Nucleus accumbens (tissue), 56 donors: Measurements from ENCODE around the gene IMPA2.
"Not testable (repeated sequence)": the region's sequence is repeated elsewhere in the genome, so short reads cannot be mapped to it uniquely, and the experiment has no call there.

Source experiments
- DNase-seq, 56 donors: peaks; one replicate each; lab custom pipeline; 2025; lab: John Stamatoyannopoulos, UW

Gene IMPA2

DNA sequence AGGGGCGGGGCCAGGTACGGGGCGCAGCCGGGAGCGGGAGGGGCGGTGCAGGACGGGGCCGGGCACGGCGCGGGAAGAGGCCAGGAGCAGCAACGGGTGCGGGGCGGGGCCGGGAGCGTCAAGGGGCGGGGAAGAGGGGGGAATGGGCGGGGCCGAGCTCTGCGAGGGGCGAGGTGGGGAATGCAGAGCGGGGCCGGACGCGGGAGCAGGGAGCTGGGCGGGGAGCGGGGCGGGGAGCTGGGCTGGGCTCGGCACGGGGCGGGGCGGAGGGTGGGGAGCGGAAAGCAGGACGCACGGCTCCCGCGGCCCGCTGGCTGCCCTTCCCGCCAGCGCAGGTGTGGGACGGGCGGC, at the start of gene IMPA2:
Gene IMPA2 (plus strand): TSS at position 316 of the 351 bp plus-strand sequence. CDS start 163 bp downstream, outside the sequence.
- DNase-seq: peak in 33 of 56 donors; percentile 69 to 93 (median 88)

- DNase-seq: no peak
Measured at GRCh38 chr18:11932393-11932792, 48.9 kb upstream of the IMPA2 start.

DNA sequence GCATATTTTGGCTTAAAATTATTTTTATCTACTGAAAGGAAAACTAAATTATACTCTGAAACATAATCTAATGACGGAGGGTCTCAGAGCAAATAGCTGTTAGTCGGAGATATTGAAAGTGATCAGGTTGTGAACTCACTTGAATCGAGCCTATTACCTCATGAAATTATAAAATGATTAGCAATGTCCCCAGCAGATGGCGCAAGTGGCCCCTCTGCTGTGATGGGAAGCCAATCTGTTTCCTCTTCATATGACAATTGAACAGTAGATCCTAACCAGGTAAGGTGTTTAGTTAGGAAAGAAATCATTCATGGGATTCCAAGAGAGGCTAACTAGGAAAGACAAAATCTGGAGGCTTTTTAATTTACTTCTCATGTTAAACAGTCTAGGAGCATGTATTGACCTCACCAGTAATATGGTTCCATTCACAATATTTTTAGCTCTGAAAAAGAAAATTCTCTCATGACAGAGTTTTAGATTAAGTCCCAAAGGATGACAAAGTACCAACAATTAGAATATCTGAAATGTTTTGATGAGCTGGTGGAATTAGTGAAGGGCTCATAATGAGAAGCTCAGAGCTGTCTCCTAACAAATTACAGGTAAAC, 43.3 kb upstream of the IMPA2 start:
- peak in 45 of 56 donors; percentile 1 to 88 (median 33) for DNase-seq

- no peak for DNase-seq
Measured at GRCh38 chr18:11940956-11941355, 40.4 kb upstream of the IMPA2 start.

DNA sequence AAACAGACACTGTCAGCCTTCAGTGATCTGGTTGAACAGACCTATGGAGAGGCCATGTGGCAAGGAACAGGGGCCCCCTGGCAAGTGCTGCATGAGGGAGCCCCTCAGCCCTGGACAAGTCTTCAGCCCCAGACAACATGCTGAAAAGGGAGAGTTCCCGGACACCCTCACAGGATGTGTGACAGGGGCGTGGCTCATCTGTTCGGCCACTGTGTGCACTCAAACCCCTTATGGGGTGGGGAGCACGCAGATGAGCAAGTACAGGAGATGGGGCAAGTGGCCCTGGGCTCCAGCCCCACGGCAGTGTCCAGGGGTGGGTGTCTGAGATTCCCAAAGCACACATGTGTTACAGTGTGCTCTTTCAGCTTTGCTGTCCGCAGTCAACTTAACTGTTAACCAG, 37.8 kb upstream of the IMPA2 start:
- DNase-seq: no peak

- no peak for DNase-seq
Measured at GRCh38 chr18:11944252-11944651, 37.1 kb upstream of the IMPA2 start.

GRCh38 chr18:11944786-11945185, 36.5 kb upstream of the IMPA2 start:
- no peak for DNase-seq

DNA sequence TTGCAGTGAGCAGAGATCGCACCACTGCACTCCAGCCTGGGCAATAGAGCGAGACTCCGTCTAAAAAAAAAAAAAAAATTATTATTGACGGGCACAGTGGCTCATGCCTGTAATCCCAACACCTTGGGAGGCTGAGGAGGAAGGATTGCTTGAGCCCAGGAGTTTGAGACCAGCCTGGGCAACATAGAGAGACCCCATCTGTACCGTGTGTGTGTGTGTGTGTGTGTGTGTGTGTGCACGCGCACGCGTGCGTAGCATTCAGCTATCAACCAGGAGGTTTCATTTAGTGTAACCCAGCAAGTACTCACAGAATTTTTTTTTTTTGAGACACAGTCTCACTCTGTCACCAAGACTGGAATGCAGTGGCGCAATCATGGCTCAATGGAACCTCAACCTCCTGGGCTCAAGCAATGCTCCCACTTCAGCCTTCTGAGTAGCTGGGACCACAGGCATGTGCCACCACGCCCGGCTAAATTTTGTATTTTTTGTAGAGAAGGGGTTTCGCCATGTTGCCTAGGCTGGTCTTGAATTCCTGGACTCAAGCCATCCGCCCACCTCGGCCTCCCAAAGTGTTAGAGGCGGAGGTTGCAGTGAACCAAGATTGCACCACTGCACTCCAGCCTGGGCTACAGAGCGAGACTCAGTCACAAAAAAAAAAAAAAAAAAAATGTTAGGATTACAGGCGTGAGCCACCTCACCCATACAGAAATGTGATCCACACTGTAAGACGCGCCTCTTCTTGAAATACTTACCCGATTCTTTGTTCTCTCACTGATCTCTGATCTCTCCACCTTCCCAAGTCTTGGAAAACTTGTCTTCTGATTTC, 35.3 kb upstream of the IMPA2 start:
- not testable (repeated sequence) for DNase-seq

DNA sequence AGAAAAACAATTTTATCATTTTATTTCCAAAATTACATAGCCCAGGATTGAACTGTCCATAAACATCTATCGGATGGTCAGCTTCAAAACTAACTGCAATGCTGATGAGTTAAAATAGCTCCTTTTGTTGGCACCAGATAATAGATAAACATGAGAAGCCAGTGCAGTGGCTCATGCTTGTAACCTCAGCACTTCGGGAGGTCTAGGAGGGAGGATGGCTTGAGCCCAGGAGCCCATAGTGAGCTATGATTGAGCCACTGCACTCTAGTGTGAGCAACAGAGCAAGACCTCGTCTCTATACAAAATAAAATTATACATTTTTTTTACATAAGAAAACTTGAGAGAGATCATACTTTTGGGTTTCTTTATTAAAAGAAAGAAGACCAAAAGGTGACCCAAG, 34.6 kb upstream of the IMPA2 start:
- DNase-seq: no peak

DNA sequence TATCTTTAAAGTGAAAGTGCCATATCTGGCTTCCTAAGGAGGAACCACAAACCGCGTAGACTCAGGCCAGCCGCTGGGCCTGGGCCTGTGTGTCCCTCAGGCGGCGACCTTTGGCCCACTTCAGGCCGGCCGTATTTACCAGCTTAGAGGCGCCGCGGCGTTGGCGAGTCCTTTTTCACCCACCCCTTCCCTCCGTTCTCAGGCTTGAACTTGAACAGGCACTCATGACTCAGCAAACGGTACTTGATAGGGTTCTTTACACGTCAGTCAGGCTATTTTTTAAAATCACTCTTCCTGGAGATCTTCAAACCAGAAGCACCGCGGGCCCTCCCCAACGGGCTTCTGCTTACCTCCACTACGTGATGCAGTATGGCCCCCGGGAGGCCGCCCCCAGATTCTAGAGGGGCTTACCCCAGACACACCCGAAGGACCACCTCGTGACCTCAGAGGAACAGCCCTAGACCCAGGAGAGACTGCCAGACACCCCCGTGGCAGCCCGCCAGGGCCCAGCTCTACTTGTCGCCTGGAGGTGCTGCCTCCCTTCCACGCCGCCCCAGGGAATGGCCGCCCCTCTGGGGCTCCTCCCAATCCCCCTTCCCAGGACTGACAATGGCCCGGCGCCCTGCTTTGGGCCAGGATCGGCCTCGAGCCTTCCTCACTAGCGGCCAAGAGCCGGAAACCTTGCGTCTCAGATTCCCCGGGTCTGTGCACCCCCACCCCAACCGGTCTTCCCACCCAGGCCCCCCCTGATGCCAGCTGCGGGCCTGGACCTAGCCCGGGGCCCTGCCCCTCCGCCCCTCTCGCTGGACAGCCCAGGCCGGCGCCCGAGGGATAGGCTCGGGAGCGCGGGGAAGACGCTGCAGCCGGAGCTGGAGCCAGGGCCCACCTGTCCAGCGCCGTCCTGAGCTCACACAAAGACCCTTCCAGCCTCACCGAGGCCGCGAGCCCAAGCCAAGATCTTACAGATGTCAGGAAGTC, 33.8 kb upstream of the IMPA2 start:
- peak in 55 of 56 donors; percentile 38 to 91 (median 70) for DNase-seq

DNA sequence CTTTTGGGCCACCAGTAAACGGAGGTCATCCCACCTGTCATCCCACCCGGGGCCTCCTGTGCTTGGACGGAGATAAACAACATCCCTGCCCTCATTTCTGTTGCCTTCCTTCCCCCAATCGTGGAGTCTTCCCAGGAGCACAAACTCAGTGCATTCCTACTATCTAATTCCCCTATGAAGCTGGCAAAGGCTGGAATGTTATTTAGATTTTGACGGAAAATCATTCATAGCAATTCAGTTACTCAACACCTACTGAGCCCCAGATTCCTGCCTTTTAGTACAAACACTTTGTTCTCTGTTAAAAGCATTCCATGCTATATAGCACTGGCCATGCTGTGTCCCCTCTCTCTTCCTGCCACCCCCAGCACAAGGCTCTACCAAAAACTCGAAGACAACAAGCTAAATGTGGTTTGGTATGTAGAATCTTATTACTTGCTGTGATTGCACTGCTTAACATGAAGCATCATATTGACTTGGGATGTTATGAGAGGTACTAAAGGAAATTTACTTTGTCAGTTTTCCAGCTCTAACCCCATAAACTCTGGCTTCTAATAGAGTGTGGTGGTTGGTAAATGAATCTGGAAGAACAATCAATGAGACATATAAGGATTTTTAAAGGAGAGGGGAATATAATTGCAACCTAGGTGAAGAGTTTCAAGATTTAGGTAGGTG, 32.3 kb upstream of the IMPA2 start:
- no peak for DNase-seq

DNA sequence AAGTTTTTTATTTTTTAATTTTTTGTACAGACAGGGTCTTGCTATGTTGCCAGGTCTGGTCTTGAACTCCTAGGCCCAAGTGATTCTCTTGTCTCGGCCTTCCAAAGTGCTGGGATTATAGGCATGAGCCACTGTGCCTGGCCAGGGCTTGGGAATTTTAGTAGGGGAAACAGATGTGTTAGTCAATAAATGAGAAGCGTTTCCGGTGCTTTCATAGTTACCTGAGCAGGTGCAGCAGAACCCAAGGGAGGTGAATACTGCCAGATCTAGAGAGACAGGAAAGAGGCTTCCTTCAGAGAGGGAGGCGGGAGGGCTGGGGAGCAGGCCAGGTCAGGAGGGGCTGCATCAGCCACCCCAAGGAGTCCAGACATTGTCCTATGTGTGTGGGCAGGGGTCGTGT, 30.5 kb upstream of the IMPA2 start:
- no peak for DNase-seq

DNA sequence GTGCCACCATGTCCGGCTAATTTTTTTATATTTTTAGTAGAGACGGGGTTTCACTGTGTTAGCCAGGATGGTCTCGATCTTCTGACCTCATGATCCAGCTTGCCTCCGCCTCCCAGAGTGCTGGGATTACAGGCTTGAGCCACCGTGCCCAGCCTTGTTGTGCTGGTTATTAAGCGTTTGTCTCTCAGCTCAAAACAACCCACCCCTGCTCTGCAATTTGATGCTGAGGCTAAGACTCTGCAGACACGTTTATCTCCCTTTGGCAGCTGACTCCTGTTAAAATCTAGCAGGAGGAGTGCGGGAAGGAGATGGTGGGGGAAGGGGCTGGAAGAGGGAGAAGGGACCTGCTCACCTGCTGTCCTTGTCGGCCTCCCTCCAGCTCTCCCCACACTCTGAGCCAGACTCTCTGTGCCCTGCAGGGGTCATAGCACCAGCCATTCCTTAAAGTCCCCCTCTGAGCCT, 29.9 kb upstream of the IMPA2 start:
- DNase-seq: no peak

- DNase-seq: no peak
Measured at GRCh38 chr18:11953113-11953512, 28.2 kb upstream of the IMPA2 start.

GRCh38 chr18:11955239-11956029, 25.9 kb upstream of the IMPA2 start:
- DNase-seq: peak in 41 of 56 donors; percentile 2 to 67 (median 28)

DNA sequence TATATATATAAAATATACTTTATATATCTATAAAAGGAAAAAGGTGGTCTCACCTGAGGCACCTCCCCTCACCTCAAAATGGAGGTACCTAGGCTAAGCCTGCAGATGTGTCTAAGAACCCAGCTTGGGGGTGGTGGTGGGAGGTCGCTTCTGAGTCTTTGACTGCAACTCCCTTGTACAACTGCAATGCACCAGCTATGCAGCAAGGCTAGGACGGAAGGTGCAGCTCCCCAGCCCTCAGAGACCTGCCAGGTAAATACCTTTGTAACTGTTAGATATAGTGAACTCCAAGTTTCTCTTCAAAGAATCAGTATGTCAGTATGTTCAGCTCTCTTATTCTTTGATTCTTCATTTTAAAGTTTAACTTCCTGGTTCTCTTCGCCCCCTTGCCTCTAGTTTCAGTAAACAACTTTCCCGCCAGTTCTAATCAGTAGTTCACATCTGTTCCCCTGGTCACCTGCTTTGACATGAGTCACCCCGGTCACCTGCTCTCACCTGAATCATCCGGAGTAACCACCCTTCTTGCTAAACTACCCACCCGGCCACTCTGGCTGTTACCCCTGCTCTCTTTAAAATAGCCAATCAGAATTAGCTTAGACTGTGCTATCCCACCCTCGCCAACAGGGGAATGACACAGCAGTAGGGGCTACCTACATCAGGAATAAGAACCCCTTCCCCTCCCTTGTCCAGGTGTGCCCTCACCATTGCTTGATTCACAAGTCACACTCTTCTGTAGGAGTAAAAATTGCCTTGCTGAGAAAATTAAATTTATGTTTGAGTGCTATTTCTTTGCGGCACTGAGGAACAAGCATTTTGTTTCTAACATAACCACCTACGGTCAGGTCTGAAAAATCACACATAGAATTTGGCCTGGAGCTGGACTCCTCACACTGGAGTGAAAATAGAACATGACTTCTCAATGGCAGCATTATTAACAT, 24.7 kb upstream of the IMPA2 start:
- no peak for DNase-seq

GRCh38 chr18:11957636-11958035, 23.7 kb upstream of the IMPA2 start:
- DNase-seq: no peak

DNA sequence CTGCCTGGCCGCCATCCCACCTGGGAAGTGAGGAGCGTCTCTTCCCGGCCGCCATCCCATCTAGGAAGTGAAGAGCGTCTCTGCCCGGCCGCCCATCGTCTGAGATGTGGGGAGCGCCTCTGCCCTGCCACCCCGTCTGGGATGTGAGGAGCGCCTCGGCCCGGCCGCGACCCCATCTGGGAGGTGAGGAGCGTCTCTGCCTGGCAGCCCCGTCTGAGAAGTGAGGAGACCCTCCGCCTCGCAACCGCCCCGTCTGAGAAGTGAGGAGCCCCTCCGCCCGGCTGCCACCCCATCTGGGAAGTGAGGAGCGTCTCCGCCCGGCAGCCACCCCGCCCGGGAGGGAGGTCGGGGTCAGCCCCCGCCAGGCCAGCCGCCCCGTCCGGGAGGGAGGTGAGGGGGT, 21.7 kb upstream of the IMPA2 start:
- not testable (repeated sequence) for DNase-seq
